GM21526 (cell line): ENCODE data around the gene ABCC8.
"Not testable (repeated sequence)": the region's sequence is repeated elsewhere in the genome, so short reads cannot be mapped to it uniquely, and the experiment has no call there.

ENCODE experiments used
- ATAC-seq: cut with Tn5 transposase; IDR thresholded peaks from one replicate; pipeline ENCODE4 v1.9.1; 2021; ENCODE audit warnings: moderate library complexity; ENCODE audit not compliant: unreplicated experiment, low FRiP score

The ABCC8 gene

DNA sequence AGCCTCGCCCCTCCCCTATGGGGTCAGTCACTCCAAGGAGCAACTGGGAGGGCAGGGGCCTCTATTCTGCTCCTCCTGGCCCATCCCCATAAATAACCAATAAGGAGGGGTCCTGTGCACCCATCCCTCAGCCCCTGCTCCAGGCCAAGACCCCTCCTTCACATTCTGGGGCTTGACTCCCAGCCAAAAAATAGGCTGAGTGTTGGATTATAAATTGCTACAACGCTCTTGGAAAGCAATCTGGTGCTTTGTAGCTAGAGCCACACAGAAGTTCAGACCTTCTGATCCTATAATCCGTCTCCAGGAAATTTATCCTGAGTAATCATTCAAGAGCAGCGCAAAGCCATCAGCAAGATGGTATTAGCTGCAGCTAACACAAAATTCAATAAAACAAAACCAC lies 42.5 kb downstream of the ABCC8 start:
- ATAC-seq = no peak

DNA sequence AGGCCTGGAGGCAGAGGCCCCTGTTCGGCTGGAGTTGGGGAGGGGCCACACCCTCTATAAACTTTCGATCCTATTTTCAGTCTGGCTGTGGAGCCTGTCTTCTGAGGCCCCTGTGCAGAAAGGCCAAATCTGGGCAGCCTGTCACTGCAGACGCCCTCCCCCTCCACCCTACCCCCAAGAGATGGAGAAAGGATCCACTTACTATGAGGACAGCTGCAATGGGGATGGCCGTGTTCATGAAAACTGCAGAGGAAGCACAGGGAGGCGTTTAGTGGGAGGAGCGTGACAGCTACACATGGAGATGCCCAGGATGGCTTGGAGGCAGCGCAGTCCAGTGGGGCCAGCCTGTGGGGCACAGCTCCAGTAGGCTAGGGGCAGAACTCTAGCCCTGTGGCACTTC lies 44.6 kb downstream of the ABCC8 start:
- ATAC-seq = no peak

DNA sequence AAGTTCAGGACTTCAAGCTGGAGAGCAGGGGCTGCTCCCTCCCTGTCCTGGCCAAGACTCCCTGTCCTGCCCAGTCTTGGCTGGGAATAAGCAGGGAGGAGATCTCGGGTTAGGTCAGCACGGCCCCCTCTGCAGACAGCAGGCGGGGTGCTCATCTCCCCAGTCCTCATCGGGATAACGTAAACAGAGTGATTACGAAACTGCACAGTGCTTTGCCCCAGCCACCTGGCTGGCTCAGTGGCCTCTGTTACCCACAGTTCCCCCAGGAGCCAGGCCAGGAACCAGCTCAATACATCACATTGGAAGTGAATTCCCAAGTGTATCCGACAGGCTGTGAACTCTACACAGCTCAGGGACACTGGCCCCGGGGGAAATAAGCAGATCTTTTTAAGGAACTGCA lies 45.5 kb downstream of the ABCC8 start:
- no peak for ATAC-seq

DNA sequence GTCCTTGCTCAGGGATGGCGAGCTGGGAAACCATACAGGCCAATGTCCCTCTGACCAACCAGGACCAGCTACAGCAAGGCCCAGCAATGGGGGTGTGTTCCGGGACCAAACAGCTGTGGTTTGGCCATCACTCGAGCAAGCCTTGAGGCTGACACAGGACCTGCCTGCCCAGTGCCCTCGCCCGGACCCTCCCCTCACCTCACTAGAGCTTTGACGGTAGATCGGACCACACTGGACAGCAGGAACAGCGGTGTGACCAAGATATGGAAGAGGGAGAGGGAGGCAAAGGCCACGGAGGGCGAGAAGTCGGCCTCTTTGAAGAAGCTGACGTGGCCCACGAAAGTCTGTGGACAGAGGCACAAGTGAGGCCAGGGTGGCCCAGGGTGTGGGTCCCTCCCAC lies 46.0 kb downstream of the ABCC8 start:
- ATAC-seq = no peak

DNA sequence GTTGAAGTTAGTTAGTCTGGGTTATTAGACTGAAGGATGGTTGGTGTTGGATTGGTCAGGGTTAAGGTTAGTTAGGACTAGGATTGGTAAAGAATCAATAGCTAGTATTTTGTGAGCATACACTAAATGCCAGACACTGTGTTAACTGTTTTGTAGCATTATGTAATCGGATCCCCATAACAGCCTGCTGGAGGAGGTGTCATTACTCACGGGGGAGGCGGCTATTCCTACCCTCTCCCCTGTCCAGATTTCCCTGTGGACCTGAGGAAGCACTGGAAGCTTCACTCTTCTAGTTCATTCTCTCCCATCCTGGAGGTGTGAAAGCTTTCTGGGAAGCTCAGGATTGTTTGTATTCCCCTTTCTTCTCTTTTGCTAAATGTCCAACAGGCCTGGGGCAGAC lies 47.7 kb downstream of the ABCC8 start:
- no peak for ATAC-seq

DNA sequence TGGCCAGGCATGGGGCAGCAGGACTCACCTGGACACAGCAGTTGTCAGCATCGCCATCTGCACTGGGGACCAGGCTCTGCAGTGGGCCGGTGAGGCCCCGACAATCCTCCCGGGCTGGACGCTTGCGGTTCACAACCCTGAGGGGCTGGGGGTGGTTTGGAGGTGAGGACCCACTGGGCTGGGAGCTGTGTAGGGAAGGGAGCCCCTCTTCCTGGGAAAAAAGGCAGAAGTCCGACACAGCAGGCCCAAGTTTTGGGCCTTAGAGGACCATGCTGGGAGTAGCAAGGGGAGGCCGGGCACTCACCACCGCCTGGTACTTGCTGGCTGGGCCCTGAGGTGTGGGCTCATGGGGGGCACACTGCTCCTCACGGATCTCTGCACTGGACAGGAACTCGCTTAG lies 48.4 kb downstream of the ABCC8 start:
- no peak for ATAC-seq

DNA sequence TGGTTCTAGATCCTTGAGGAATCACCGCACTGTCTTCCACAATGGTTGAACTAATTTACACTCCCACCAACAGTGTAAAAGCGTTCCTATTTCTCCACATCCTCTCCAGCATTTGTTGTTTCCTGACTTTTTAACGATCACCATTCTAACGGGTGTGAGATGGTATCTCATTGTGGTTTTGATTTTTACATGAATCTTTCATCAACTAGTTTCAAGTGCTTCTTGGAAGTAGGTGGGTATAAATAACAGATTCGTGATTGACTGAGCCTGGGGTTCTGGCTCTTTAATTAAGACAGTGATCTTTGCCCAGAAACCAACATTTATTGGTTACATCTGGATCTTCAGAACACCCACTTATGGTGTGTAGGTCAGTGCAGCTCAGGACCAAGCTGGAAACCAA lies 50.4 kb downstream of the ABCC8 start:
- not testable (repeated sequence) for ATAC-seq

DNA sequence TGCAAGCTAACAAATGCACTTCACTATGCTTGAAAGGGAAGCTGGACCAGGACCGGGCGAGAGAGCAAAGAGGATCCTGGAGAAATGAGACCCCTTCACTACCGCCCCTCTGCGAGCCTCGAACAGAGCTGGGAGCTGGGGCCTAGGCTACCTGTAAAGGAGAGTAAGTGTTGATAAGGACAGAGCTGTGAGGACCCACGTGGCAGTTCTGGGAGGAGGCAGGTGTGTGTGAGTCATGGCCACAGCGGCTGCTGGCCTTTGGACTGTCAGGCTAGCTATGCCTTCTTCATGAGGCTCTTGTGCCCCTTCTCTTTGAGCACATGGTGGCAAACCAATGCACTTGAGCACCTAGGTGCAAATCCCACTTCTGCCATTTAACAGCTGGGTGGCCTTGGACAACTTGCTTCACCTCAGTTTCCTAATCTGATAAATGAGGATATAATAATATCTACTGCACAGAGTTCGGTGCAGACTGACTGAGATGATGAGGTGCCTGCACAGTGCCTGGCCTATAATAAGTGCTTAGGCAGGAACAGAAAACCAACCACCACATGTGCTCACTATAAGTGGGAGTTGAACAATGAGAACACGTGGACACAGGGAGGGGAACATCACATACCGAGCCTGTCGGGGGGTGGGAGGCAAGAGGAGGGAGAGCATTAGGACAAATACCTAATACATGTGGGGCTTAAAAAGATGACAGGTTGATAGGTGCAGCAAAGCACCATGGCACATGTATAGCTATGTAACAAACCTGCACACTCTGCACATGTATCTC lies 52.9 kb downstream of the ABCC8 start:
- ATAC-seq = no peak

DNA sequence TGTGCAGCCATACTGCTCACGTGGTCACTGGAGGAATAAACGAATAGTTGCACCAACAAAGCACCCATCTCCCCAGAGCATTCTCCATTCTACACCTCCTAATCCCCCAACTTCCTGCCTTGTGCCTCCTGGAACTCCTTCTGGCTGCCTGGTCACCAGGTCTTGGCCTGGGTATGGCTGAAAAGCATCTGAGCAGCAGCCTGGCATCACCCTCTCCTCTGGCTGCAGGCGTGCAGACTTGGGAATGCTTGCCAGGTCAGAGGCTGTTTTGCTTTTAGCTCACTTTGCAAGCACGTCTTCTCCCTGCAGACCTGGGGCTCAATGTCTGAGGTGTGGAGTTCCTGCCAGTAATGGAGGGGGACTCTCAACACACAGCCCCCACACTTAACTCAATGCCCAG lies 54.9 kb downstream of the ABCC8 start:
- ATAC-seq = no peak

DNA sequence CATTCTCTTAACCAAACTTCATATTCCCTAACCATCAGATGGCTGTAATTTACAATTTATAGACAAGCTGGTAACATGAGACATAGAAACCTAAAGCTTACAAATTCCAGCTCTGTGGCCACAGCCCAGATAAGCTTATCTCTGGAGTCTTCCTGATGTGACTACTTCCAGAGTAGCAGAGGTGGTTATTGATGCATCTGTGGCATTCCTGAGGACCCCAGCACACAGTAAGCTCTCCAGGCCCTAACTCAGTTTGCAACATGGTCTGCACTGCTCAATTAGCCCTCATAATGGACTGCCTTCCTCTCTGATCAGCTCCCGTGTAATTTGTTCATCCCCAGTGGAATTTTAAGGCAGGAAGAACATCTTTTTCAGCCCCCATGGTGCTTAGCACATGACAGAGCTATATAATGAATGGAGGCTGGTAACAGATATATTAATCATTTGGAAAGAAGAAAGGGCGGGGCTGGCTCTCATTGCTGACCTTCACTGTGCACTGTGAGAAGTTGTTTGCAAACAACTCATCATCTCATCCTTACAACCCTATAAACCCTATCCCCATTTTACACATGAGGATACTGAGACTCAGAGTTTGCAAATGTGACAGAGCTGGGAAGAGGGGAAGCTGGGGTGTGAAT lies 58.1 kb downstream of the ABCC8 start:
- no peak for ATAC-seq

DNA sequence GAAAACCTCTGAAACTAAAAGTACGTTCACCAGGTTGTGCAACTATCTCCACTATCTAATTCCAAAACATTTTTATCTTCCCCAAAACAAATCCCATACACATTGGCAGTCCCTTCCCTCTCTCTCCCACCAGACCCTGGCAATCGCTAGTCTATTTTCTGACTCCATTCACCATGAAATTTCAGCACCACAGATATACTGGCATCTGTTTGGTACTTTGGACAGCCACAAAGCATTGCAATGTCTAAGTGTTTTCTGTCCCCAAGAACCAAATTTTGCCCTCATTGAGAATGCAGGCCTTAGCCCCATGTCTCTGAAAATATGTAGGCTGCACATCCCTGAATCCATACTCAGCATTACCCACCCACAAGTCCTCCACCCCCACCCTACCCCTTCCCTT lies 60.2 kb downstream of the ABCC8 start:
- no peak for ATAC-seq

DNA sequence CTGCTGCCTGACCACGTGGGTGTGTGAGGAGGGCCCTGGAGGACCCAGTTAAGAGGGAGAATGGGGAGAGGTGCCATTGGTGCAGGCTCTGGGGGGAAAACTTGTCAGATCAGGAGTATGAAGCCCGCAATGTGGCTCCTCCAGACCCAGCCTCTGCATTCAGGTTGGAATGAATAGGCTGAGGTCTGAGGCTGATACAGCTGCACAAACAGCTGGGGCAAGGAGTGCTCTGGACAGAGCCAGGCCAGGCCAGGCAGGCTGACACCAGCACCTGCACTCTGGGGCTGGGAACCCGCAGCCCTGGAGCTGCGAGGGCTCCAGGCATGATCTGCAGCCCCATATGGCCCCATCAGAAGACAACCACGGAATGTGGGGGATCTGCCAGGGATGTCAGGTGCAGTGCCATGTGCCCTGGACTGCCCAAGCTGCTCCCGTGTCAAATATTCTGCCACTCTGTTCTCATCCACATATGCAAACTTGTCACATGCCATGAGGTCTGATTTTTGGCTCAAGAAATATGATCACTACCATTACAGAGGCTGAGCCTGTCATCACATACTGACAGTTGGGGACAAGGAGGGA lies 61.0 kb downstream of the ABCC8 start:
- no peak for ATAC-seq

DNA sequence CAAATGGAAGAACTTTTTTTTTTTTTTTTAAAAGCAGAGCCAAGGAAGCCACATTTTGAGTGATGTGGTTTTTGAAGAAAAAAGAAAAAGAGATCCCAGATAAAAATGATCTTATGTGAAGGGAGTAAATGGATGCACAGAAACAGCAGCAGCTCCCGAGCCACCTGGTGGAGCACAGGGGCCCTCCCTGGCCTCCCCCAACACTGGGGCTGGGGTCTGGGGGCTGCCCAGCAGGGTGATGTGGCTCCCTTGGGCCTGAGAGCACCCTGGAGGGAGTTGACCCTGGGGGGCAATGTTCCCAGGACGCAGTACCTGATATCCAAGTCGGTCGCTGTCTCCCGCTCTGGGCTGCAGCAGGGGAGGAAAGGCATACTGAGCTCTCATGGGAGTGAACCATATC lies 61.7 kb downstream of the ABCC8 start:
- ATAC-seq = no peak

DNA sequence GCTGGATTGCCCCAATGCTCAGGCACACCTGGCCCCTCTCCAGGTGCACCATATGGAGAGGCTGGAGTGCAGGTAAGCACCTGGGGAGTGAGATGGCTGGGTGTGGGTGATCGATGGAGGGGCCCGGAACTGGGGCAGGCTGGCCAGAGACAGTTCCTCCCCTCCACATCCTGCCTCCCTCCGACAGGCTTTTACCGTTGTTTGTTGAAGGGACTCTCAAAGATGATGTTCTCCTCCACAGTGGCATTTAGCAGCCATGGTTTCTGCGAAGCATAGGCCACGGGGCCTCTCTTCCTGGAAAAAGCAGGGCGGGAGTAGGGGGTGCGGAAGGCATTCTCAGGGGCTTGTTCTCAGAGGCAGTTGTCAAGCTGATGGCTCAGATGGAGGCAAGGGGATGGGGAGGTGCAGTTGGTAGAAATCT lies 62.3 kb downstream of the ABCC8 start:
- ATAC-seq = no peak

DNA sequence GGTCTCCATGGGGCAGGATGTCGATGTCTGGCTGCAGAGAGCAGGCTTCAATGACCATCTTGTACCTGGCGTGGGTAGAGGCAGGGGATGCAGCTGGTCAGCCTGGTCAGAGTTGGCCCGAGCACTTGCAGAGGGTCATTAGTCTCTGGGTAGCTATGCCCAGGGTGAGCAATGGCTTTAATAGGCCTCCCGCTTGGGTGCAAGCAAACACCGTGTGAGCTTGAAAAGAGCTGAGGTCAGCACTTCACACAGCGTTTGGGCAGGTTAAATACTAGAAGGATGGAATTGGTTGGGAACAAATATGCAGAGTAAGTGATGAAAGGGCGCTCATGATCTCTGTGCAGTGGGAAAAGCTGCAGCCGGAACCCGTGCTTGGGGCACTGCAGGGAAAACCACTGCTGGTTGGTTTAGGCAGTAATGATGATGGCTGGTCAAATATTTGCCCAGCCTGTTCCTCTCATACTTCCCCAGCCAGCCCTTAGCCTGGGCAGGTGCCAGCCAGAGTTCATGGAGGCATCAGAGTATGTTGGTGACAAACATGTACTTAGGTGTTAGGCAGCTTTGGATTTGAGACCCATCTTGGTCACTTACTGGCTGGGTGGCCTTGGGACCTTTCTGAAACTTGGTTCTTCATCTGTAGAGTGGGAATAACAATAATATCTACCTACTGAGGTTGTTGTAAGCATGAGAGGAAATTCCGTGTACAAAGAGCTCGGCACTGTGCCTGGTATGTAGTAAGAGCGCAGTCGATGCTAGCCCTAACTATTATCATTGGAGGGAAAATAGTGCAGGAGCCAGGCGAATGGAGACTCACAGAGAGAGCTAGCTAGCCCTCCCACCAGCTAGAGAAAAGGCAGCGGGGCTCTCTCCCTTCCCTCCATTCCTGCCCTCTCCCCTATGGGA lies 63.0 kb downstream of the ABCC8 start:
- no peak for ATAC-seq

DNA sequence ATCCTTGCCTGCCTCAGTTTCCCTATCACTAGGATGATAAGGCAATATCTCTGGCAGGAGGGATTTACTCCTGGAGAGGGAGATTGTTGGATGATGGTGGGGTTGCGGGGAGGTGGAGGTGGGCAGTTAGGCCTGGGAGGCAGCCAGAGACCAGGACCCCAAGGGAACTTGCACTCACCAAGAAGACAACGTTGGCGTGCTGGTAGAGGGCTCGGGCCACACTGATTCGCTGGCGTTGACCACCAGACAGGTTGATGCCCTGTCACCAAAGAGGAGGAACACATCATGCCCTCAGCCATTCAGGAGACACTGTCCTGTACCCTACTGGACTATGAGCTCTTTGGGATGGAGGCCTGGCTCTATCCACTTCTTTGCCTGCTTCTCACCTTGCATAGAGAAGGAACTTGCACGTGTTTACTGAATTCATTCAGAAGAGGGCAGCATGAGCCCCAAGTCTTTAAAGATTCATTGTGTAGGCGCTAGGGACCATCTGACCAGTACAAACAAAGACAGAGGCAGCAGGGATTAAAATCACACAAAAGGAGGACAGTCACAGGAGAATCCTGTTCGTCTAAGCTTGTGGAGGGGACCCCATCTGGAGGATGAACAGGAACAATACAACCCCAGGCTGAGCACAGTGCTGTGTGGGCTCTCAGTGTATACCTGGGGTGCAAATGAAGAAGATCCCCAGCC lies 64.0 kb downstream of the ABCC8 start:
- ATAC-seq = no peak

DNA sequence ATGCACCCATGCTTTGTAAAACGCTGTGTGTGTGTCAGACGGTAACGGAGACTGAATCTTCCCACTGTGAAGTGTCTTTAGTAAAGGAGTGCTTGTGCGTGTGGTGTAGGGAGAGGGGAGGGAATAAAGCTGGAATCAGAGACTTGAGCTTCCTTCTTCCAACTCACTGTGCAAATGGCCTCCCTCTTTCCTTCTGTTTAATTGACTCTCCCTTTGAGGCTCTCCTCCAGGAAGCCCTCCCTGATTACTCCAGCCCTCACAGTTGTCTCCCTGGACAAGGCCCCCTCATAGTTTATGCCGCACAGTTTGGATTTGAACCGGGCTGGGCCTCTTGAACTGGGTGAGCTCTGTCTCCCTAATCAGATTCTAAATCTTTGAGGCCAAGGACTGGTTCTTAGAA lies 65.2 kb downstream of the ABCC8 start:
- ATAC-seq = no peak

DNA sequence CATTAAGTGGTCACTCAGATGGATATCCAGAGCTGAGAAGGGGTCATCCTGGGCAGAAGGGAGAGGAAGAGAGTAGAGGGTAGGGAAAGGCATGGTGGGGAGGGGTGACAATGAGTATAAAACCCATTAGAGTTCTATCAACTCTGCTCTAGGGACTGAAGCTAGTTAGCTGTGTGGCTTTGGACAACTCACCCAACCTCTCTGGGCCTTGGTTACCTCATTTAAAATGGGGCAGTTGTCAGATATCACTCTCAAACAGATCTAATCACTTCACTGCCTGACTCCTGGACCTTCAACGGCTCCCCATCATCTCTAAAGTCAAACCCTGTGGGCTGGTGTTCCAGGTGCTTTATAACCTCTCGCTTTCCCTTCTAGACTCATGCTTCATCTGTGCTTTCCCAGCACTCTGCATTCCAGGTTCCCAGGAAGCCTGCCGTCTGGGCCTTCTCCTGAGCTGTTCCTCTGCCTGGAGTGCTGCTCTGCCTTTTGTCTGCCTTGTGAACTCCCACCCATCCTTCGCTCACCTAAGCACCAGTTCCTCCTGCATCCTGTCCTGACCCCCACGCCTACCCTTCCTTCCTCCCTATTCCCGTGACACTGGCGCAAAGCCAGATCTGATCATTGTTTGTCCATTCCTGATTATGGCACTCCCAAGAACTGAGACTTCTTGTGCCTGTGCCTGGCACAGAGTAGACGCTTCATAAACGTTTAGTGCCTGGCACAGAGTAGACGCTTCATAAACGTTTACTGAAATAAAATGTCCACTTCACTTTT lies 65.9 kb downstream of the ABCC8 start:
- ATAC-seq = no peak

DNA sequence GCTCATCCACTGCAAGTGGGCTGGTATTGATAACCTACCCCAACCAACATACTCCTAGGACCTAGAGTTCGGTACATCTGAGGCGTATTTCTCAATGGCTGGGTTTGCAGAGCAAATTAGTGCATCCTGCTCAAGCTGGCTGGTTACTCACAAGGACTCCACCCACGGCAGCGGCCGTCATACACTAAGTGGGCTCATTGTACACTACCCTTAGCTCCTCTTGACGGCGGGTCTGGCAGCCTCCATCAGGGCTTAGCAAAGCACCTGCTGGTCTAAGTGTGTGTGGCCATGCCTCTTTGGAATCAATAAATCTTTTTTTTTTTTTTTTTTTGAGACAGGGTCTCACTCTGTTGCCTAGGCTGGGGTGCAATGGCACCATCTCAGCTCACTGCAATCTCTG lies 68.0 kb downstream of the ABCC8 start:
- no peak for ATAC-seq

DNA sequence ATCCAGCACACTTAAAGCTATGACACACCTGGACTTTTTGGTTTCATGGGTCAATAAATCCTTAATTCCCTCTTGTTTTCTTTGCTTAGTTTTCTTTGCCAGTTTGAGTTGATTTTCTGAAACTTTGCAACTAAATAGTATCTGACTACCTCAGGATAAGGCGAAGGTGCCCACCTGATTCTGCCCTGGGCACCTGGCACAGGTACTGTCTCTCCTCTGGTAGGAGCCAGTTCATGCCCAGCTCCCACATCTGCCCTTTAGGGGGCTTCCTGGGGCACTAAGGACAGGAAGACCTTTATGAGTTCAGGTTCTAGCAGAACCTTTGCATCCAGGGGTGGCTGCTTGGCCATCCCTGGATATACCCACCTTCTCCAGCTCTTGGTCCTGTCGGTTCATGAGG lies 68.6 kb downstream of the ABCC8 start:
- ATAC-seq = no peak
